HG03095 (cell line): ENCODE measurements around the gene PIEZO2.
"Not testable (repeated sequence)": the region's sequence is repeated elsewhere in the genome, so short reads cannot be mapped to it uniquely, and the experiment has no call there.

Experiments
- ATAC-seq: cut with Tn5 transposase; IDR thresholded peaks from one replicate; pipeline ENCODE4 v1.9.1; 2021; ENCODE audit warnings: moderate library complexity; ENCODE audit not compliant: unreplicated experiment

Gene PIEZO2

GRCh38 chr18:11149441-11150270, at the start of gene PIEZO2:
Gene PIEZO2, minus strand, starts transcription at chr18:11149569. Its CDS starts 981 bp downstream, at chr18:11148588.
- peak; percentile 76 for ATAC-seq

GRCh38 chr18:11183637-11184036, 34.3 kb upstream of the PIEZO2 start:
- no peak for ATAC-seq

- not testable (repeated sequence) for ATAC-seq
Observed at GRCh38 chr18:11181629-11182028, 32.3 kb upstream of the PIEZO2 start.

- ATAC-seq: no peak
Observed at GRCh38 chr18:11179959-11180519, 30.7 kb upstream of the PIEZO2 start.

GRCh38 chr18:11178951-11179549, 29.7 kb upstream of the PIEZO2 start:
- no peak for ATAC-seq

- no peak for ATAC-seq
Observed at GRCh38 chr18:11177382-11177781, 28.0 kb upstream of the PIEZO2 start.

- ATAC-seq: no peak
Observed at GRCh38 chr18:11176481-11176881, 27.1 kb upstream of the PIEZO2 start.

GRCh38 chr18:11175266-11175979, 26.1 kb upstream of the PIEZO2 start:
- no peak for ATAC-seq

GRCh38 chr18:11174179-11174578, 24.8 kb upstream of the PIEZO2 start:
- ATAC-seq: not testable (repeated sequence)

GRCh38 chr18:11167778-11168177, 18.4 kb upstream of the PIEZO2 start:
- no peak for ATAC-seq

GRCh38 chr18:11165952-11166351, 16.6 kb upstream of the PIEZO2 start:
- ATAC-seq: no peak

- no peak for ATAC-seq
Observed at GRCh38 chr18:11165138-11165537, 15.8 kb upstream of the PIEZO2 start.

GRCh38 chr18:11163665-11164064, 14.3 kb upstream of the PIEZO2 start:
- ATAC-seq: no peak

GRCh38 chr18:11162889-11163288, 13.5 kb upstream of the PIEZO2 start:
- no peak for ATAC-seq

- ATAC-seq: no peak
Observed at GRCh38 chr18:11162462-11162861, 13.1 kb upstream of the PIEZO2 start.

GRCh38 chr18:11160313-11160712, 10.9 kb upstream of the PIEZO2 start:
- ATAC-seq: no peak

GRCh38 chr18:11159844-11160243, 10.5 kb upstream of the PIEZO2 start:
- ATAC-seq: no peak

- ATAC-seq: no peak
Observed at GRCh38 chr18:11156978-11157377, 7.6 kb upstream of the PIEZO2 start.

- no peak for ATAC-seq
Observed at GRCh38 chr18:11155034-11155759, 5.8 kb upstream of the PIEZO2 start.

- ATAC-seq: no peak
Observed at GRCh38 chr18:11154368-11154989, 5.1 kb upstream of the PIEZO2 start.
